SU-DHL-6 (cell line): ENCODE measurements around the gene CRISP1.

ENCODE experiments used
- H2AFZ ChIP-seq: fragments of 200-600 bp; sonication (generic); 2 replicates; pipeline ENCODE4 v1.6.1; 2014; ENCODE audit warnings: low read depth, mild to moderate bottlenecking, moderate library complexity, mixed read lengths, antibody characterized with exemption, low read length; ENCODE audit not compliant: severe bottlenecking
- H3F3A ChIP-seq: fragments of 200-600 bp; shearing (Covaris generic); 2 replicates; pipeline ENCODE4 v1.6.0; 2016; ENCODE audit warnings: antibody characterized with exemption, mild to moderate bottlenecking; ENCODE audit not compliant: insufficient read depth
- H3K27ac ChIP-seq: fragments of 200-600 bp; sonication (generic); 2 replicates; pipeline ENCODE4 v1.5.1; 2016; ENCODE audit warnings: low read depth, mild to moderate bottlenecking, low read length, moderate library complexity, mixed read lengths
- H3K27me3 ChIP-seq: fragments of 200-600 bp; sonication (generic), shearing (Covaris generic); 2 replicates; pipeline ENCODE4 v1.6.0; 2014; ENCODE audit warnings: mild to moderate bottlenecking, low read length
- H3K36me3 ChIP-seq: fragments of 200-600 bp; sonication (generic); 2 replicates; pipeline ENCODE4 v1.6.1; 2014; ENCODE audit warnings: mild to moderate bottlenecking, low read length, mixed read lengths
- H3K4me2 ChIP-seq: fragments of 300-600, 200-600 bp; shearing (Covaris generic), sonication (generic); 2 replicates; pipeline ENCODE4 v1.6.0; 2014; ENCODE audit warnings: low read length, low read depth, mild to moderate bottlenecking; ENCODE audit not compliant: poor library complexity, severe bottlenecking
- H3K4me3 ChIP-seq: fragments of 200-600 bp; sonication (generic); 2 replicates; pipeline ENCODE4 v1.5.1; 2014; ENCODE audit warnings: antibody characterized with exemption, low read length, mild to moderate bottlenecking, mixed read lengths; ENCODE audit not compliant: insufficient read depth, poor library complexity, severe bottlenecking
- H3K79me2 ChIP-seq: fragments of 200-600 bp; sonication (generic); 2 replicates; pipeline ENCODE4 v1.6.1; 2014; ENCODE audit warnings: mild to moderate bottlenecking, low read length, moderate library complexity; ENCODE audit not compliant: insufficient read depth
- H3K9ac ChIP-seq: fragments of 200-600 bp; sonication (generic); 2 replicates; pipeline ENCODE4 v1.7.0; 2014; ENCODE audit warnings: mild to moderate bottlenecking, low read length
- H3K9me2 ChIP-seq: fragments of 200-600 bp; sonication (generic); replicated peaks from 2 replicates; pipeline ENCODE4 v1.6.1; 2014; ENCODE audit warnings: low read length; ENCODE audit not compliant: insufficient read depth
- H3K9me3 ChIP-seq: fragments of 200-600 bp; sonication (generic); 2 replicates; pipeline ENCODE4 v1.6.1; 2014; ENCODE audit warnings: low read length, mixed read lengths; ENCODE audit not compliant: insufficient read depth
- H4K20me1 ChIP-seq: fragments of 200-600 bp; sonication (generic); 2 replicates; pipeline ENCODE4 v1.6.1; 2014; ENCODE audit warnings: low read depth, mild to moderate bottlenecking, antibody characterized with exemption, low read length, moderate library complexity, mixed read lengths
- EZH2phosphoT487 ChIP-seq: fragments of 200-600 bp; sonication (generic), shearing (Covaris generic); conservative IDR thresholded peaks from 2 replicates; pipeline ENCODE4 v1.6.1; 2018; ENCODE audit warnings: mild to moderate bottlenecking, antibody characterized with exemption, low read length, moderate library complexity, mixed read lengths
- TF ChIP-seq, protein P1 (sequence below): fragments of 200-600 bp; sonication (generic); IDR thresholded peaks from one replicate; pipeline ENCODE4 v1.5.1; 2017; ENCODE audit warnings: antibody characterized with exemption, mild to moderate bottlenecking, low read length, moderate library complexity; ENCODE audit not compliant: insufficient read depth, poor library complexity, severe bottlenecking

The CRISP1 gene

GRCh38 chr6:49806145-49806544, 60.2 kb downstream of the CRISP1 start:
- H3K9me2 ChIP-seq, result no peaks in the 10 kb centered on the region
- H3K9me3 ChIP-seq, result no peaks in the 10 kb centered on the region
- no peaks in the 10 kb centered on the region for H3K36me3 ChIP-seq
- H3K27ac ChIP-seq, result no peak overlapping the region
- TF ChIP-seq EZH2phosphoT487, result no peak
- TF ChIP-seq, protein P1, sequence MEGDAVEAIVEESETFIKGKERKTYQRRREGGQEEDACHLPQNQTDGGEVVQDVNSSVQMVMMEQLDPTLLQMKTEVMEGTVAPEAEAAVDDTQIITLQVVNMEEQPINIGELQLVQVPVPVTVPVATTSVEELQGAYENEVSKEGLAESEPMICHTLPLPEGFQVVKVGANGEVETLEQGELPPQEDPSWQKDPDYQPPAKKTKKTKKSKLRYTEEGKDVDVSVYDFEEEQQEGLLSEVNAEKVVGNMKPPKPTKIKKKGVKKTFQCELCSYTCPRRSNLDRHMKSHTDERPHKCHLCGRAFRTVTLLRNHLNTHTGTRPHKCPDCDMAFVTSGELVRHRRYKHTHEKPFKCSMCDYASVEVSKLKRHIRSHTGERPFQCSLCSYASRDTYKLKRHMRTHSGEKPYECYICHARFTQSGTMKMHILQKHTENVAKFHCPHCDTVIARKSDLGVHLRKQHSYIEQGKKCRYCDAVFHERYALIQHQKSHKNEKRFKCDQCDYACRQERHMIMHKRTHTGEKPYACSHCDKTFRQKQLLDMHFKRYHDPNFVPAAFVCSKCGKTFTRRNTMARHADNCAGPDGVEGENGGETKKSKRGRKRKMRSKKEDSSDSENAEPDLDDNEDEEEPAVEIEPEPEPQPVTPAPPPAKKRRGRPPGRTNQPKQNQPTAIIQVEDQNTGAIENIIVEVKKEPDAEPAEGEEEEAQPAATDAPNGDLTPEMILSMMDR, result no peak
- no peaks in the 10 kb centered on the region for H4K20me1 ChIP-seq
- no peaks in the 10 kb centered on the region for H3K79me2 ChIP-seq
- no peak overlapping the region for H3K9ac ChIP-seq
- H3K4me2 ChIP-seq, result no peak overlapping the region
- H3K4me3 ChIP-seq, result no peak overlapping the region
- H3F3A ChIP-seq, result no peaks in the 10 kb centered on the region
- H3K27me3 ChIP-seq, result no peaks in the 10 kb centered on the region
- no peak overlapping the region for H2AFZ ChIP-seq

DNA sequence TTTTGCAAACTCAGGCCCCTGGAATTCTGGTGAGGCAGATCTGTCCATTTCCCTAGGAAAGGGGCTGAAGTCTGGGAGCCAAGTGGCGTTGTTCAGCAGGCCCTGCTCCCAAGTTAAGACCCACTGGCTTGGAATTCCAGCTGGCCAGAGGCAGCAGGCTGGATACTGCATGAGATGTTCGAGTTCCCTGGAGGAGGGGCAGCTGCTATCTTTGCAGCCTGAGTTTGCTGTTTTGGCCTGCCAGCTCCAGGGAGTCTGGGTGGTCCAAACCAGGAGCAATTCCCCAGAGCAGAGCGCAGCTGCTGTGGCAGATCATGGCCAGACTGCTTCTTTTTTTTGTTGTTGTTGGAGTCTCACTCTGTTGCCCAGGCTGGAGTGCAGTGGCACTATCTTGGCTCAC, 61.1 kb downstream of the CRISP1 start:
- no peak overlapping the region for H3K9ac ChIP-seq
- no peaks in the 10 kb centered on the region for H4K20me1 ChIP-seq
- no peak overlapping the region for H3K4me3 ChIP-seq
- H3K36me3 ChIP-seq, result no peaks in the 10 kb centered on the region
- no peaks in the 10 kb centered on the region for H3K79me2 ChIP-seq
- no peak overlapping the region for H3K27ac ChIP-seq
- H3K9me2 ChIP-seq, result no peaks in the 10 kb centered on the region
- no peaks in the 10 kb centered on the region for H3K27me3 ChIP-seq
- H2AFZ ChIP-seq, result no peak overlapping the region
- H3K4me2 ChIP-seq, result no peak overlapping the region
- H3K9me3 ChIP-seq, result no peaks in the 10 kb centered on the region
- TF ChIP-seq EZH2phosphoT487, result no peak
- TF ChIP-seq, protein P1, result no peak
- H3F3A ChIP-seq, result no peaks in the 10 kb centered on the region

- no peaks in the 10 kb centered on the region for H4K20me1 ChIP-seq
- H2AFZ ChIP-seq, result no peak overlapping the region
- H3K9me2 ChIP-seq, result 0 out of 2 replicates have a peak, but pooled peaks cover 3% of the 10 kb centered on the region
- H3K27me3 ChIP-seq, result no peaks in the 10 kb centered on the region
- H3K9ac ChIP-seq, result no peak overlapping the region
- H3F3A ChIP-seq, result no peaks in the 10 kb centered on the region
- TF ChIP-seq, protein P1, result no peak
- TF ChIP-seq EZH2phosphoT487, result no peak
- no peak overlapping the region for H3K4me3 ChIP-seq
- no peak overlapping the region for H3K4me2 ChIP-seq
- no peaks in the 10 kb centered on the region for H3K9me3 ChIP-seq
- H3K79me2 ChIP-seq, result no peaks in the 10 kb centered on the region
- H3K36me3 ChIP-seq, result no peaks in the 10 kb centered on the region
- no peak overlapping the region for H3K27ac ChIP-seq
Observed at GRCh38 chr6:49801525-49801924, 64.8 kb downstream of the CRISP1 start.
